RKO (cell line): Measurements from ENCODE around the gene C14orf39.
"Not testable (repeated sequence)": the region's sequence is repeated elsewhere in the genome, so short reads cannot be mapped to it uniquely, and the experiment has no call there.

Experiments used
- DNase-seq: peaks from one replicate; pipeline ENCODE4 v3.0.0-alpha.2; 2016; ENCODE audit warnings: low spot score

Gene C14orf39

GRCh38 chr14:60495946-60496345 lies 10.1 kb upstream of the C14orf39 start:
- no peak for DNase-seq

GRCh38 chr14:60490270-60490669 lies 4.4 kb upstream of the C14orf39 start:
- DNase-seq: no peak

GRCh38 chr14:60488175-60488574 lies 2.3 kb upstream of the C14orf39 start:
- peak; percentile 41 for DNase-seq

GRCh38 chr14:60487211-60487610 lies 1.3 kb upstream of the C14orf39 start:
- no peak for DNase-seq

GRCh38 chr14:60485057-60485597 lies 736 bp downstream of the C14orf39 start:
- no peak for DNase-seq

- peak; percentile 81 for DNase-seq
Measured at GRCh38 chr14:60482743-60483142, 3.1 kb downstream of the C14orf39 start.

GRCh38 chr14:60480248-60480647 lies 5.6 kb downstream of the C14orf39 start:
- not testable (repeated sequence) for DNase-seq

GRCh38 chr14:60455875-60456274 lies 30.0 kb downstream of the C14orf39 start:
- peak; percentile 2 for DNase-seq

GRCh38 chr14:60430276-60430675 lies 55.6 kb downstream of the C14orf39 start:
- DNase-seq: no peak

- no peak for DNase-seq
Measured at GRCh38 chr14:60420050-60420449, 65.8 kb downstream of the C14orf39 start.

GRCh38 chr14:60397550-60397949 lies 88.3 kb downstream of the C14orf39 start:
- DNase-seq: not testable (repeated sequence)

GRCh38 chr14:60396718-60397343 lies 89.0 kb downstream of the C14orf39 start:
- DNase-seq: no peak
